Hepatocyte (in vitro differentiated cells): ENCODE results near the gene FARP2.

Experiments used
- EZH2 ChIP-seq: fragments of 200-600 bp; sonication (generic); IDR thresholded peaks from 2 replicates; pipeline ENCODE4 v1.6.1; 2016; ENCODE audit warnings: antibody characterized with exemption, mild to moderate bottlenecking, borderline replicate concordance
- EZH2phosphoT487 ChIP-seq: fragments of 200-600 bp; sonication (generic); IDR thresholded peaks from one replicate; pipeline ENCODE4 v1.6.1; 2018; ENCODE audit warnings: antibody characterized with exemption, mild to moderate bottlenecking, low read depth, moderate library complexity; ENCODE audit not compliant: unreplicated experiment, severe bottlenecking
- TF ChIP-seq, protein P1 (sequence below): fragments of 200-600 bp; sonication (generic); IDR thresholded peaks from 2 replicates; pipeline ENCODE4 v1.5.1; 2016; ENCODE audit warnings: antibody characterized with exemption, mild to moderate bottlenecking; ENCODE audit not compliant: poor library complexity

DNA sequence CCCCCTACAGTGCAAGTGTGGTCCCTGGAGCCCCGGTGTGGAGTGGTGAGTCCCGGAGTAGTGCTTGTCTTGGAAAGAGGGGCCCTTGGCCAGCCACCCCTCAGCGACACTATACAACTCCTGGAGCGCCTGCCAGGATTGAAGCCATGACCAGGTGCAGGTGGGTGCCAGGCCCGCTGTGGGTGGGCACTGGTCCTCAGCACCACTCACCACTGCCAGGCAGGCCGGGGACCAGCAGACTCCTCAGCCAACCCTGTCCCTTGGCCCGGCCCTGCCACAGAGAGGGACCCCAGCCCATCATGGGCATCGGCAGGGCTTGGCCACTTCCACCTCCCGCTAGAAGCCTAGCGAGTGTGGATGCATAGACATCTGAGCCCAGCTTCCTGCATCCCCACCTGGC, 110.1 kb downstream of the FARP2 start:
- no peak for TF ChIP-seq EZH2
- TF ChIP-seq, protein P1, sequence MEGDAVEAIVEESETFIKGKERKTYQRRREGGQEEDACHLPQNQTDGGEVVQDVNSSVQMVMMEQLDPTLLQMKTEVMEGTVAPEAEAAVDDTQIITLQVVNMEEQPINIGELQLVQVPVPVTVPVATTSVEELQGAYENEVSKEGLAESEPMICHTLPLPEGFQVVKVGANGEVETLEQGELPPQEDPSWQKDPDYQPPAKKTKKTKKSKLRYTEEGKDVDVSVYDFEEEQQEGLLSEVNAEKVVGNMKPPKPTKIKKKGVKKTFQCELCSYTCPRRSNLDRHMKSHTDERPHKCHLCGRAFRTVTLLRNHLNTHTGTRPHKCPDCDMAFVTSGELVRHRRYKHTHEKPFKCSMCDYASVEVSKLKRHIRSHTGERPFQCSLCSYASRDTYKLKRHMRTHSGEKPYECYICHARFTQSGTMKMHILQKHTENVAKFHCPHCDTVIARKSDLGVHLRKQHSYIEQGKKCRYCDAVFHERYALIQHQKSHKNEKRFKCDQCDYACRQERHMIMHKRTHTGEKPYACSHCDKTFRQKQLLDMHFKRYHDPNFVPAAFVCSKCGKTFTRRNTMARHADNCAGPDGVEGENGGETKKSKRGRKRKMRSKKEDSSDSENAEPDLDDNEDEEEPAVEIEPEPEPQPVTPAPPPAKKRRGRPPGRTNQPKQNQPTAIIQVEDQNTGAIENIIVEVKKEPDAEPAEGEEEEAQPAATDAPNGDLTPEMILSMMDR, result no peak
- TF ChIP-seq EZH2phosphoT487, result no peak
